HG03196 (cell line): ENCODE measurements around the gene DOCK8.
A peak's percentile ranks its signal among the peaks of the same experiment; 100 is the strongest.
"Not testable (repeated sequence)": the region's sequence is repeated elsewhere in the genome, so short reads cannot be mapped to it uniquely, and the experiment has no call there.

ENCODE experiments used
- ATAC-seq: cut with Tn5 transposase; IDR thresholded peaks from one replicate; pipeline ENCODE4 v1.9.1; 2021; ENCODE audit not compliant: unreplicated experiment

Gene DOCK8

DNA sequence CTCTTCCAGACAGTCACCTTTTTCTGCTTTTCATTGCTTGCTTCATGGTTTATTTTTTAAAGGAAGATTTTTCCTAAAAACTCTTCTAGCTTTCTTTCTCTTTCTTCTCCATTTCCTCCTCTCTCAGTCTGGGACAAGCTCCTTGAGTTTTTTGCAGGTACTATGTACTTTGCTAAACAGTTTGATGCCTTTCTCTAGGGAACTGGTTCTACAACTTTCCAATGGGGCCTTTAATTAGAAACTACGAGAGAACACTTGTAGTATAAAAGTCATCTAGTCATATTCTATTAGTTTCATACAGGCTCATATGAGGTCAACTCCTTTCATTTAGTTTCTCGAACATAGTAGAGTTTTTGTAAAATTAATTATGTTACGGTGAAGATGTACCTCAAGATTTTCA is 189.6 kb downstream of the DOCK8 start:
- no peak for ATAC-seq

DNA sequence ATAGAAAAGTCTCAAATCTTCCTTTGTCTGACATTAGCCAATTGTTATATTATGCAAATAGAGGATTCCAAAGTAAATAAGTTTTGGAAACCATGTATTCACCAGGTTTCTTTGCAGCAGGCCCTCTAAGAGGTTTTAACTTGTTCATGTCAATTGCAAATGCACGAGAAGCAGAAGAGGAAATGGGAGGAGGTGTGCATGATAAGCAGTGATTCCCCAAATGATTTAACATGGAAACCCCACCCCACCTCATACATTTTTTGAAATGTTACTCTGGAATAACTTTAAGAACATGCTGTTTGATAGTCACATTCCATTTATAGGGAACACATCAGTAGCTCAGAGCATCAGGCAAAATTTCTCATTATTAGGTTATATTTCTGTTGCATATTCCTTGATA is 190.7 kb downstream of the DOCK8 start:
- ATAC-seq, result no peak

DNA sequence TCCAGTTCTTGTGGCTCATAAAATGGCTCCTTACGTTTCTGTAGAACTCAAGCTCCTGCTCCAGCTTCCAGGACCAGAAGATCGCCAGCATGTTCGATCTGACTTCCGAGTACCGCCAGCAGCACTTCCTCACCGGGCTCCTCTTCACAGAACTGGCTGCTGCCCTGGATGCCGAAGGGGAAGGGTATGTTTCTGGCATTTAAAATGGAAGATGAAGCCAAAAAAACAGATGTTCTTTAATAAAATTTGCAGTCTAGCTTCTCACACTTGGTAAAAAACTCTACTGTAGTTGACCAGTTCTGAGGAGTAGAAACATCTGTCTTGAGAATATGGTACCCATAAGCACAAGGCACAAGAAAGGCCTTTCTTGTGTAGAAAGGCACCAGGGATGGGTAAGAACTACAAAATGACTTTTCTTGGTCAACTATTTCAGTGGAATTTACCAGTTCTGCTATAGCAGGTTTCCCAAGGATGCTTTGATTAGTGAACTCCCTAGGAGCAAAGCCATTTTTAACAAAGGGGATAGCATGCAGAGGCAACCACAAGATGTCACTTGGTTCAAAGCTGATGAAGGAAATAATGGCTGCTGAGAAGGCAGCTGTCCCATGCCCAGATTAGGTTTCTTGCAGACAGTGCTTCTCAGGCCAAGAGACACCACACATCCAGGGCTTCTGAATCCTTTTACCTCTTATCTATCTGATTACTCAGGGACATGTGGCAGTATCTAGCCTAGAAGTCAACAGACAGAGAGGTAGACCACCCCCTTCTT is 192.4 kb downstream of the DOCK8 start:
- no peak for ATAC-seq

DNA sequence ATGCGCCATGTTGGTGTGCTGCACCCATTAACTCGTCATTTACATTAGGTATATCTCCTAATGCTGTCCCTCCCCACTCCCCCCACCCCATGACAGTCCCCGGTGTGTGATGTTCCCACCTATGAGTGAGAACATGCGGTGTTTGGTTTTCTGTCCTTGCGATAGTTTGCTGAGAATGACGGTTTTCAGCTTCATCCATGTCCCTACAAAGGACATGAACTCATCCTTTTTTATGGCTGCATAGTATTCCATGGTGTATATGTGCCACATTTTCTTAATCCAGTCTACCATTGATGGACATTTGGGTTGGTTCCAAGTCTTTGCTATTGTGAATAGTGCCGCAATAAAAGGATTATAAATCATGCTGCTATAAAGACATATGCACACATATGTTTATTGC is 195.0 kb downstream of the DOCK8 start:
- not testable (repeated sequence) for ATAC-seq

DNA sequence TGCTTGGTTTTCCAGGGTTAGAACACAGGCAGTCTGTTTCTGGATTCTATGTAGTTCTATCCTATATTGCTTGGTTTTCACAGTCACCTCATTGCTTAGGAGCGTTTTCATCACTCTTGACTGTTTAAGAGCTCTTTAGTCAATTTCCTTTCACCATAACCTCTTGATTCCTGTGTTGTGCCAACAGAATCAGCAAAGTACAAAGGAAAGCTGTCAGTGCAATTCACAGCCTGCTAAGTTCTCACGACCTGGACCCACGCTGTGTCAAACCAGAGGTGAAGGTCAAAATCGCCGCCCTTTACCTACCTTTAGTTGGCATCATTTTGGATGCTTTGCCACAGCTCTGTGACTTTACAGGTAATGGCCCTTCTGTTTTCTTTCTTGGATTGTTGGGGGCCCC is 199.9 kb downstream of the DOCK8 start:
- no peak for ATAC-seq

DNA sequence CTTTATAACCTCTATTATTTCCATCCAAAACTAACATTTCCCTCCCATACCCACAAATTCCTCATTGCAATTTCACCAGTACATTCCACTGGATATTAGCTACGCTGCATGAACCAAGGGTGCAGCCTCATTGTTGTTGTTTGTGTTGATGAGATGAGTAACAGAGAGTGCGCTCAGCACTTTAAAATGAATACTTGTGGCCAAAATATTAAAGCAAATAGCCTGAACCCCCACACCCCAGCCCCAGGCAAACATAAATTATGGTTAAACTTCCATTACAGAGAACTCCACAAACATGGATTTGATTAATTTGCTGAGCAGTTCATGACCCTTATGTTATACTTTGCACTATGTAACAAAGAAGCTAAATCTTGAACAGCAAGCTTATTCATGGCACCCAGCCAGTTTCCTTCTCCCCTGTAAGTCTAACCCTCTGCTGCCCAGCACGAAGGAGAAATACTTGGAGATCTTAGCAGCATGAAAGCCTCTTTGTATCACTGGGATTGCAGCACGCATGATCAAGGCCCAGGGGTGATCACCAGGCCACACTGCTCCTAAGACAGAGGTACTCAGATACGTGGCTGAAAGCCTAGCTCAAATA is 205.0 kb downstream of the DOCK8 start:
- ATAC-seq, result no peak

DNA sequence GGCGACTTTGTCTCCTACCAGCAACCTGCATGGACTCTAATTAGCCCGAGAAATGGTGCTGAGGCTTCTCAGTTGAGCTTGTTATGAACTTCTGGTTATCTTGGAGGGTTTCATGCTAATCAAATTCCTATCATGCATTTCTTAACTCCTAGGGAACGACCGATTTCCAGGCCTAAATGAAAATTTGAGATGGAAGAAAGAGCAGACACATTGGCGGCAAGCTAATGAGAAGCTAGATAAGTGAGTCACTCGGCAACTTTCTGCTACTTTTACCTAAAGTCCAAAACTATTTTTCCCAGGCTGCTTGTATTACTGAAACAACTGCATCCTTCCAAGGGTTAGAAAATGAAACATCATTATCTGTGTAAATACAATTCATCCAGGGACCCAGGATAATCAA is 207.2 kb downstream of the DOCK8 start:
- ATAC-seq, result no peak

DNA sequence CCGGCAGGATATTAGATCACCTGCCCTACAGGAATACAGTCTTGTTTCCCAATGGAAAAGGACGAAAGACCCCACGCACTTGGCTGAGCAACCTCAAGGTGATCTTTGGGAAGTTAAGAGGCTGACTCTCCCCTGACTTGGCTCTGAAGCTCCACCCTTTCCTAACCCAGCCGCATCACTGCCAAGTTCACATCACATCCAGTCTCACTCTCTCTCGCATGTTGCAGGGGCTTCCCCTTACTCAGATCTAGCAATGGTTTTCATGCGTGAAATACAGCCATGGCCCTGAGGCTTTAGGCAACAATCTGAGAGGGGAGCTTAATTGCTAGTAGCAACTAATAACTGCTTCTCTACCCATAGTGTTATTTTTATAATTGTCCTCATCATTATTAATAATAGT is 211.6 kb downstream of the DOCK8 start:
- no peak for ATAC-seq

DNA sequence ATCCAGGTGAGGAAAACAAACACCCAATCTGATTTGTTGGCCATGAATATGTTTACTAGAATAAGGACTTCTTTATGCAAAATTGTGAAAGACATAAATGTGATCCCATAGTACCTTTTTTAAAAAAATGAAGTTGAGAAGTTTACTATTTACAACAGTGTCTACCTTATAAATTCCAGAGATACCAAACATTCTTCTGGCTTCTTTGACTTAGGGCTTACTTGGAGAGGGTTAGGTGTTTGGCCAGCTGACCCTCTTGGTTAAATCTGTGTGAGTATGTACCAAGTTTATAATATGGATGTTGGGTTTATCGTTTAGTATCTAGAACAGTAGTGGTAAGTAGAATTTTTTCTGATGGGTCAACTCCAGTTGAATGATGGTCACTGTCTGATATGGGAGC is 212.3 kb downstream of the DOCK8 start:
- no peak for ATAC-seq

DNA sequence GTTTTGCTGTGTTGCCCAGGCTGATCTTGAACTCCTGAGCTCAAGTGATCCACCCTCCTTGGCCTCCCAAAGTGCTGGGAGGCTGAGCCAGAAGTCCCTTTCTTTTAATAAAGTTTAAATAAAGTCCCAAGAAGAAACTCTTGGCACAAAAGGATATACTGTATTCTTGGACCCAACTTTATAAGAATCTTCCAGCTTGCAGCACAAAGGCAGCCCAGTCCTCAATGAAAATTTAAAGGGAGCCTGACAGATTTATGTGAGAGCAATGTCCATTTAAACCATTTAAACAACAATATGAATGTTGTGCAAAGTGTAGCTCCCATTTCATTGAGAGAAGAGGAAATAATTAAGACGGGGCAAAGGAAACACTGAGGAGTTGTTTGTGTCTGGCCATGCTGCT is 217.0 kb downstream of the DOCK8 start:
- no peak for ATAC-seq

DNA sequence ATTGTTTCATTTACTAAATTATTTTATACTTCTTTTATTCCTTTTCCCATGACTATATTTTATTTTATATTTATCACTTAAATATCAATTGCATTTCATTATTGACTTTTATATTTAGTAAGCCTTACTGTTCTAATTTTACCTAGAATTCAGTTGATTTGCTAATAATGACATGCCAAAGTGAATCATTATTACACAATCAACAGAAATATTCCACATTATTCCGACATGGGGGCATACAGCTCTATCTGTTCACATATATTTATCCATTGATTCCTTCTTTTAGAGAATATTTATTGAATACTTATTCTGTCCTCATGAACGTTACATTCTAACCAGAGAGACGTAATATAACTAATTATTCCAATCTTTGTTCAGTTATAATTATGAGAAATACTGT is 221.8 kb downstream of the DOCK8 start:
- ATAC-seq, result no peak

DNA sequence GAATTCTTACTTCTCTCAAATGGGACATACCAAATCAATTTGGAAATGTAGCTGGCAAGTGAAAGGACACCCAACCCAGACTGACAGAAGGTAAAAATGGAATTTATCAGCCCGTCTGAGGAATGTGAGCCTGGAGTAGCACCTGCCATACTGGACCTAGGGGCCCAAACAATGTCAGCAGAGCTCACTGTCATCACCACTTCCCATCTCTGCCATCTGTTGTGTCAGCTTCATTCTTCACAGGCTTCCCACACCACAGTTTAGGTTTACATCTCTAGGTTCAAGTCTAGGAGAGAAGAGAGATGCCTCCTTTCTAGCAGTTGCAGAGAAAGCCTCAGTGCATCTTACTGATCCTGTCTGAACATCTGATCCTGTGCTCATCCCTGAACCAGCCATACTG is 222.4 kb downstream of the DOCK8 start:
- no peak for ATAC-seq

DNA sequence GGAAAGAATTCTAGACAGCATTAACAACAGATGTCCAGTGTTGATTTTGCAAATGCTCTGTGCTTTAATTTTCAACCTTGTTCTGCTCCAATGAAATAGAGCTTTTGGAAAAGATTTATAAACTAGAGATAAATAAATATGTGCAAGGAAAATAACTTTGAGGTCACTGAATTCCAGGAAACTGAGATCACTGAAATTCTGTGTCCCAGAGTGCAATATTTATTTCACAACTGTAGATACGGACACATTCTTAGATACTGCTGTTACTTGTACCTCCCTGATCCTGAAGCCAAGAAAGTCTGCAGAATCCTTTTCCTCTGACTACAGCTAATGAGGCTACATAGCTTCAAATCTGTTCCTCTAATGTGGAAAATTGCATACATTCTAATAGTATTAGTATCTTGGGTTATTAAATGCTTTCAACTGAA is 222.9 kb downstream of the DOCK8 start:
- ATAC-seq, result no peak

DNA sequence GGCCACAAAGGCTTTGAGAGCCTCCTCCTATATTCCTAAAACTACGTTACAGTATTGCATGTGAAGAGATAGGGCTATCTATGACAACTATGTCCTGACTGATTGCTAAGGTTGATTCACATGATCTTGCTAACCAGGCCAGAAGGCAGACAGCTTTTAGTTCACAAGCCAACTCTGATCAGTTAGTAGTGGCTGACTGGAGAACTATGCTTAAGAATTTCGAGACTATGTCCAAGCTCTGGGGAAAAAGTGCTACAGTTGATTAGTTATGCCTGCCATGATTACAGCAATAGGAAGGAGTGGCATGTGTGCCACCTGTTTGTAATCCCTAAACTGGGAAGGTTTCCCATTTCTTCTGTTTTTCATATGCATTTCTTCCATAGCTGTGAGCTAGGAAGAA is 223.4 kb downstream of the DOCK8 start:
- ATAC-seq, result no peak

DNA sequence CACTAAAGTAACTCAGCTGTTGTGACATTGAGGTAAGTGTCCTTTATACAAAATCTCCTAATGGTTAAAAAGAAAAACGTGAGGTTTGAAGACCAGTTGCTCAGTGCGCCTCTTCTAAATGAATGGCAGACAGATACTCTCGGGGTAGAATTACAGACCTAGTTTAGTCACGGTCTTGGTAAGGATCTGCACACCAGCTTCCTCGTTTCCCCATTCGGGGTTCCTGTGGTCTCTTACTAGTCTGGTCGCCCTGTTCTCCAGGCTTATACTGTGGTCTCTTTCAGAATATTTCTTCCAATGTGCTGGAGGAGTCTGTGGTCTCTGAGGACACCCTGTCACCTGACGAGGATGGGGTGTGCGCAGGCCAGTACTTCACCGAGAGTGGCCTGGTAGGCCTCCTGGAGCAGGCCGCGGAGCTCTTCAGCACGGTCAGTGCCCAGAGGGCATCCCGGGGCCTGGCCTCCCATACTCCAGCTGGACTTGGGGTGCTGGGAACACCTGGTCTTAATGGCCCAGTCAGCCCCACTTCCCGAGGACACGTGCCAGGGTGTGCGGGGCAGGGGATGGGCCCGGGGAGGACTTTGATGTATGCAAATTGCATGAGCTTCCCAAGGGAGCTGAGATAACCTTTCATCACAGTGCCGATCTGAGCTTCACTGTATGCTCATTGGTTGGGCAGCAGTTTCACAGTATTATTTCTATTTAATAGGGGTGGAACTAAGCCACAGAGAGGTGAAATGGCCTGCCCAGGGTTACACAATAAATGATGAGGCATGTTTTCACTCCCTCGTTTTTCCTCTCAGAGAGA is 224.5 kb downstream of the DOCK8 start:
- no peak for ATAC-seq

DNA sequence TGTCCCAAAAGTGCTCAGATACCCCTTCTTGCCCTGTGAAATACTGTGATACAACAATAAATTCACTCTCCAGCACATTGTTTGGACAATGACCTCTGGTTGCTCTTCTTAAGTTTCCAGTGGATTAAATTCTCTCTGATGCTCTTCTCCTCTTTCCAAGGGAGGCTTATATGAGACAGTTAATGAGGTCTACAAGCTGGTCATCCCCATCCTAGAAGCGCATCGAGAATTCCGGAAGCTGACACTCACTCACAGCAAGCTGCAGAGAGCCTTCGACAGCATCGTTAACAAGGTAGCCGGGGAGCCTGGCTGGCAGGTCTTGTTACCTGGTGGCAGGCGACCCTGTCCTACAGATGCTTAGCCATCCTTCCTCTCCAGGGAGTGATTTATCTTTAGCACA is 226.5 kb downstream of the DOCK8 start:
- ATAC-seq, result no peak

DNA sequence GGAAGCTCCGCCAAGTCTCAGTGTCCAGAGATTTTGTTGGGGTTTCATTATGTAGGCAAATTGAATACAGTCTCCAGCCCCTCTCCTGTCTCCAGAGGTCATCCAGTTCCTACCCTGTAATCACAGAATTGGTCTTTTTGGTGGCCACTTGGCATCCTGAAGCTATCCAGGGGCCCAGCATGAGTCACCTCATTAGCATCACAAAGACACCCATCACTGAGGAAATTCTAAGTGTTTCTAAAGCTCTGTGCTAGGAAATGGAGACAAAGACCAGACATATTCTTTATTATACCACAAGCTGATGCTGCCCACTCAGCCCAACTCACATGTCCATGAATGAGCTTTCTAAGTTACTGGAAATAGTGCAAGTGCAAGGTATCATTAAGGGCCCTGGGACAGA is 229.9 kb downstream of the DOCK8 start:
- ATAC-seq, result no peak

DNA sequence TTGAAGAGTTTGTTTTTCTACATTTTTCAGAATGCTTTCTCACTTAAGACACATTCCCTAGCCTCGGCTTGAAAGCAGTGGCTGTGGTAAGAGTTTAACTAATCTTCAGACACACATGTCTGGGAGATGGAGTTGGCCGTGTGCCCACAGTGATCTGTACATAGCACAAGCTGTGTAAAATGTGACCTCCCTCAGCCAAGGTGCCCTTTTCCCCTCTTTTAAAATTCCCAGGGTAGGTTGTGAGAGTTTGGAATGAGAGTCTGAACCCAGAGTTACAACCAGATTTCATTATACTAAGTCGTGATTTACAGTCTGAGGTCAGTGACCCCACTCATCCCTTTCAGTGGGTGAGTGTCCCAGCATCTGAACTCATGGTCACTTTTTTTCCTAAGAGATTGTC is 230.4 kb downstream of the DOCK8 start:
- no peak for ATAC-seq

DNA sequence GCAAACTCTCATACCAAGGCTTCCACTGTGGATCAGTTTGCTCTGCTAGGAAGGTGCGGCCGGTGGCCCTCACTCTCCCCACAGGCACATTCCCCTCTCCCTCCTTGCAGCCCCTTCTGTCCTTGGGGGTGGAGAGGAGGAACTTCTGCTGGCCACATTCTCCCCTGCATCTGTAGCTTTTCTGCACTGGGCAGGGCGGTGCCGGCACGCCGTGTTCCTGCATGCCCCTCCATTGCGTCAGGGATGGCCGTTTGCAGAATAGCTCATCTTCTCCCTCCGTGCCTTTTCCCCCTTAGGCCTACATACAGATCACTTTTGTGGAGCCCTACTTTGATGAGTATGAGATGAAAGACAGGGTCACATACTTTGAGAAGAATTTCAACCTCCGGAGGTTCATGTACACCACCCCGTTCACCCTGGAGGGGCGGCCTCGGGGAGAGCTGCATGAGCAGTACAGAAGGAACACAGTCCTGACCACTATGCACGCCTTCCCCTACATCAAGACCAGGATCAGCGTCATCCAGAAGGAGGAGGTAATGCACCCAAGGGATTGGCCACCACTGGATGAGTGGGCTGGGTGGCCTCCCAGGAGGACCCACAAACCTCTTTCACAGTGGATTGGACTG is 231.5 kb downstream of the DOCK8 start:
- no peak for ATAC-seq

DNA sequence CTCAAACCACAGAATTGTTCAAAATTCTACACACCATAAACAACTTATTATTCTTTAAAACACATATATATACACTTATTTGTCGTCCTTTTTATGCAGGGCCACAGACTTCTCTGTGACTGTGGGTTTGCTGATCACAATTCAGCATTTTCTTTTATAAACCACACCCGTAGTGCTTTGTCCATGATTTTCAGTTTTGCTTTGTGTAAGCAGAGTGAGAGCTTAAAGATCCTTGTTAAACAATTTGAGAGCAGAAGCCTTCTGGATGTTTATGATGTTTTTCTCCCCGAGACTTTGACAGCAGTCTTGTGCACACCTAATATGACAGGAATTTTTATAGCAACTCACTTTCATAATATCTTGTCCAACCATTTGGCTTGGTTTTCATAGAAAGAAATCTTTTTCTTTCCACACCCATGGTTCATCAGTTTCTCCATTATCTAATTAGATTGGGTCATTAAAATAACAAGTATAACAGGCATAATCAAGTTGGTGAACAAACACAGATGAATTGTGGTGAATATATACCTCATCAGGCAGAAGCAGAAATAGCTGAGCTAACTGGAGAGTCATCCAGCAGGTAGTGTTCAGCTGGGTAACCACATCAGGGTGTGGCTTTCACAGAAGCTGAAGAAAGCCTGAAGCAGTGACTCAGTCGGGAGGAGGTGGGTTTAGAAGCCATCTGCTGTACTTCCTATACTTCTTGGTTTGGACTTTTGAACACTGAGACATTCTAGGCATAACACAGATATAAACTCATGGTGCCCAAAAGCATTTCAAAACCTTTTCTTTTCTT is 232.8 kb downstream of the DOCK8 start:
- ATAC-seq, result peak; percentile 77

DNA sequence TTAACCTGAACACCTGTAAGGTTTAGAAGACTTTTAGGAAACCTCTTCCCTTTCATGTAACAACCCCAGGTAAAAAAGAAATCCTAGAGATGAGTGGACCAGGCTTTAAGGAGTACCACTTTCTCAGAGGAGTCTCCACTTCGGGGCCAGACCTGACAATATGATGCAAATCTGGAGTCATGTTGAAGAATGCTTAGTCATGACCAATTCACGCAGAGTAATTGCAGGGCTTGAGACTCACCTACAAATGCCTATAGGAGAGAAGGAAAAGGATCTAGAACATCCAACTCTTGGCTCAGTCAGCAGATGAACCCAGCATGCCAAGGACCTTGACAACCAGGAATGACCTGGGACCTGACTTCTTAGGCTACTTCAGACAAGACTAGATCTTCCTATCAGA is 235.4 kb downstream of the DOCK8 start:
- ATAC-seq, result no peak
